ENCODE results near the gene PBX4.

The PBX4 gene

GRCh38 chr19:19514881-19515641 is 103.4 kb downstream of the PBX4 start, which contains the start of gene TSSK6:
Gene TSSK6 (minus strand): TSS chr19:19515548. CDS start chr19:19515427, 121 bp downstream.
- CTCF ChIA-PET, result interaction anchor here (0.7 to 0.9 kb wide), 2 partner anchors 17 to 149 kb away, joined by 3 read pairs; no protein-coding TSS in a partner anchor

GRCh38 chr19:19514215-19514657 is 104.3 kb downstream of the PBX4 start:
- no peaks in the 10 kb centered on the region for H3K4me1 ChIP-seq (ENCODE audit: control insufficient read depth, insufficient read depth, low read length)
- H3K4me3 ChIP-seq (ENCODE audit: low read depth, low read length), result no peak overlapping the region
- TF ChIP-seq OSR2 (tag by site-specific recombination; IDR thresholded peaks at IDR 0.05) (no peak), ZNF560 (tag by site-specific recombination; IDR thresholded peaks at IDR 0.05; ENCODE audit: borderline replicate concordance) (no peak), ZNF423 (tag by site-specific recombination; IDR thresholded peaks at IDR 0.05) (no peak), ZNF561 (tag by site-specific recombination; IDR thresholded peaks at IDR 0.05; ENCODE audit: borderline replicate concordance) (no peak)
- TF ChIP-seq, protein P1, sequence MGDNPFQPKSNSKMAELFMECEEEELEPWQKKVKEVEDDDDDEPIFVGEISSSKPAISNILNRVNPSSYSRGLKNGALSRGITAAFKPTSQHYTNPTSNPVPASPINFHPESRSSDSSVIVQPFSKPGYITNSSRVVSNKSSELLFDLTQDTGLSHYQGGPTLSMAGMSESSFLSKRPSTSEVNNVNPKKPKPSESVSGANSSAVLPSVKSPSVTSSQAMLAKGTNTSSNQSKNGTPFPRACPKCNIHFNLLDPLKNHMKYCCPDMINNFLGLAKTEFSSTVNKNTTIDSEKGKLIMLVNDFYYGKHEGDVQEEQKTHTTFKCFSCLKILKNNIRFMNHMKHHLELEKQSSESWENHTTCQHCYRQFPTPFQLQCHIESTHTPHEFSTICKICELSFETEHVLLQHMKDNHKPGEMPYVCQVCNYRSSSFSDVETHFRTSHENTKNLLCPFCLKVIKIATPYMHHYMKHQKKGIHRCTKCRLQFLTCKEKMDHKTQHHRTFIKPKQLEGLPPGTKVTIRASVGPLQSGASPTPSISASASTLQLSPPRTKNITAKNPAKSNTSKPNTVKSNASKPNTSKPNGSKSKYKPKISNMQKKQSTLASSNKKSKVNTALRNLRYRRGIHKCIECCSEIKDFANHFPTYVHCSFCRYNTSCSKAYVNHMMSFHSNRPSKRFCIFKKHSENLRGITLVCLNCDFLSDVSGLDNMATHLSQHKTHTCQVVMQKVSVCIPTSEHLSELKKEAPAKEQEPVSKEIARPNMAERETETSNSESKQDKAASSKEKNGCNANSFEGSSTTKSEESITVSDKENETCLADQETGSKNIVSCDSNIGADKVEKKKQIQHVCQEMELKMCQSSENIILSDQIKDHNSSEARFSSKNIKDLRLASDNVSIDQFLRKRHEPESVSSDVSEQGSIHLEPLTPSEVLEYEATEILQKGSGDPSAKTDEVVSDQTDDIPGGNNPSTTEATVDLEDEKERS (tag by site-specific recombination; IDR thresholded peaks at IDR 0.05), result no peak
- no peaks in the 10 kb centered on the region for H3K9me3 ChIP-seq (ENCODE audit: control insufficient read depth, insufficient read depth, low read depth, low read length)
- ChIA-PET CTCF (no interaction called here), POLR2A (no interaction called here)
- no peak overlapping the region for H3K27ac ChIP-seq (ENCODE audit: extremely low read depth, low read depth, low read length)
- H3K36me3 ChIP-seq (ENCODE audit: control insufficient read depth in 2 of 2, insufficient read depth in 1 of 2, low read length in 2 of 2), result peaks cover 4 to 11% of the 10 kb centered on the region in 2 experiments; a peak in 2 of 3 replicates

More at GRCh38 chr19:19514881-19515641, 103.4 kb downstream of the PBX4 start, which contains the start of gene TSSK6:
- Histone ChIP-seq H3K27ac (ENCODE audit: extremely low read depth, low read depth, low read length) (peak within 1 kb of the TSS; percentile 33; the same call in 1 of the 2 replicates), H3K9me3 (ENCODE audit: control insufficient read depth, insufficient read depth, low read depth, low read length) (no peaks in the 10 kb centered on the region), H3K36me3 (ENCODE audit: control insufficient read depth in 2 of 2, insufficient read depth in 1 of 2, low read length in 2 of 2) (peaks cover 8 to 19% of the 10 kb centered on the region in 2 experiments; a peak in 2 of 3 replicates), H3K4me3 (ENCODE audit: low read depth, low read length) (peak within 1 kb of the TSS; percentile 83), H3K4me1 (ENCODE audit: control insufficient read depth, insufficient read depth, low read length) (no peaks in the 10 kb centered on the region)
- POLR2A ChIA-PET, result interaction anchor here (0.7 to 2.4 kb wide), 3 partner anchors 10 to 110 kb away, joined by 3 to 6 read pairs (median 3); partner anchors contain the start of genes GATAD2A and YJEFN3
- TF ChIP-seq ZNF610 (tag by site-specific recombination; IDR thresholded peaks at IDR 0.05; ENCODE audit: borderline replicate concordance) (no peak), ZNF791 (tag by site-specific recombination; IDR thresholded peaks at IDR 0.05) (no peak), KLF9 (tag by site-specific recombination; IDR thresholded peaks at IDR 0.05; ENCODE audit: low read depth) (no peak), ZNF830 (tag by site-specific recombination; IDR thresholded peaks at IDR 0.05; ENCODE audit: low read depth) (no peak), ZNF24 (tag by site-specific recombination; IDR thresholded peaks at IDR 0.05) (no peak), ZSCAN4 (tag by site-specific recombination; IDR thresholded peaks at IDR 0.05) (no peak)
- TF ChIP-seq, protein P2, sequence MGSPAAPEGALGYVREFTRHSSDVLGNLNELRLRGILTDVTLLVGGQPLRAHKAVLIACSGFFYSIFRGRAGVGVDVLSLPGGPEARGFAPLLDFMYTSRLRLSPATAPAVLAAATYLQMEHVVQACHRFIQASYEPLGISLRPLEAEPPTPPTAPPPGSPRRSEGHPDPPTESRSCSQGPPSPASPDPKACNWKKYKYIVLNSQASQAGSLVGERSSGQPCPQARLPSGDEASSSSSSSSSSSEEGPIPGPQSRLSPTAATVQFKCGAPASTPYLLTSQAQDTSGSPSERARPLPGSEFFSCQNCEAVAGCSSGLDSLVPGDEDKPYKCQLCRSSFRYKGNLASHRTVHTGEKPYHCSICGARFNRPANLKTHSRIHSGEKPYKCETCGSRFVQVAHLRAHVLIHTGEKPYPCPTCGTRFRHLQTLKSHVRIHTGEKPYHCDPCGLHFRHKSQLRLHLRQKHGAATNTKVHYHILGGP (tag by site-specific recombination; IDR thresholded peaks at IDR 0.05), result no peak
- TF ChIP-seq, protein P3, sequence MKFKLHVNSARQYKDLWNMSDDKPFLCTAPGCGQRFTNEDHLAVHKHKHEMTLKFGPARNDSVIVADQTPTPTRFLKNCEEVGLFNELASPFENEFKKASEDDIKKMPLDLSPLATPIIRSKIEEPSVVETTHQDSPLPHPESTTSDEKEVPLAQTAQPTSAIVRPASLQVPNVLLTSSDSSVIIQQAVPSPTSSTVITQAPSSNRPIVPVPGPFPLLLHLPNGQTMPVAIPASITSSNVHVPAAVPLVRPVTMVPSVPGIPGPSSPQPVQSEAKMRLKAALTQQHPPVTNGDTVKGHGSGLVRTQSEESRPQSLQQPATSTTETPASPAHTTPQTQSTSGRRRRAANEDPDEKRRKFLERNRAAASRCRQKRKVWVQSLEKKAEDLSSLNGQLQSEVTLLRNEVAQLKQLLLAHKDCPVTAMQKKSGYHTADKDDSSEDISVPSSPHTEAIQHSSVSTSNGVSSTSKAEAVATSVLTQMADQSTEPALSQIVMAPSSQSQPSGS (tag by site-specific recombination; IDR thresholded peaks at IDR 0.05; ENCODE audit: low read depth), result no peak
